H54 (cell line): Measurements from ENCODE around the gene HJV.

Experiments used
- DNase-seq: peaks from one replicate; pipeline ENCODE4 v3.0.0; 2011; ENCODE audit warnings: low spot score, mixed read lengths; ENCODE audit not compliant: insufficient read length
- FAIRE-seq: peaks from 3 replicates; lab custom pipeline; 2011; peaks lifted over from hg19 to GRCh38; lab: Jason Lieb, UNC
- POLR2A ChIP-seq: IDR thresholded peaks from 2 replicates; pipeline ENCODE4 v1.6.1; 2011; ENCODE audit warnings: low read depth, mild to moderate bottlenecking, low read length

Gene HJV

GRCh38 chr1:145982010-145982723 lies 39.4 kb downstream of the HJV start:
- DNase-seq, result no peak
- FAIRE-seq, result no peak
- no peak for TF ChIP-seq POLR2A

- DNase-seq (no peak), FAIRE-seq (no peak)
- no peak for TF ChIP-seq POLR2A
Observed at GRCh38 chr1:145980457-145980994, 41.0 kb downstream of the HJV start.

- FAIRE-seq (no peak), DNase-seq (no peak)
- no peak for TF ChIP-seq POLR2A
Observed at GRCh38 chr1:145979746-145980456, 41.6 kb downstream of the HJV start.

- peak; percentile 74 for FAIRE-seq
- peak; percentile 86 for DNase-seq
- TF ChIP-seq POLR2A, result peak; percentile 16; the same call in 1 of the 2 replicates
Observed at GRCh38 chr1:145978854-145979745, 42.4 kb downstream of the HJV start.

- FAIRE-seq (no peak), DNase-seq (no peak)
- no peak for TF ChIP-seq POLR2A
Observed at GRCh38 chr1:145978471-145978853, 43.1 kb downstream of the HJV start.

- FAIRE-seq (peak; percentile 78), DNase-seq (no peak)
- TF ChIP-seq POLR2A, result no peak
Observed at GRCh38 chr1:145977486-145978470, 43.8 kb downstream of the HJV start.

GRCh38 chr1:145977016-145977415 lies 44.5 kb downstream of the HJV start:
- DNase-seq (no peak), FAIRE-seq (no peak)
- TF ChIP-seq POLR2A, result no peak

GRCh38 chr1:145975216-145975615 lies 46.3 kb downstream of the HJV start:
- DNase-seq, result no peak
- no peak for TF ChIP-seq POLR2A

GRCh38 chr1:145974721-145975120 lies 46.8 kb downstream of the HJV start:
- FAIRE-seq, result no peak
- no peak for TF ChIP-seq POLR2A
- no peak for DNase-seq

More at GRCh38 chr1:145975216-145975615, 46.3 kb downstream of the HJV start:
- FAIRE-seq, result no peak

GRCh38 chr1:145972580-145972979 lies 49.0 kb downstream of the HJV start:
- FAIRE-seq (no peak), DNase-seq (no peak)
- TF ChIP-seq POLR2A, result no peak
